LHCN-M2 (cell line): ENCODE results near the gene FAM193A. TPM values are rescaled to one million over a fixed set of nuclear protein-coding genes. Genes with fewer than 3 reads are reported as not detected.
"Not testable (repeated sequence)": the region's sequence is repeated elsewhere in the genome, so short reads cannot be mapped to it uniquely, and the experiment has no call there.

Experiments
- DNase-seq: peaks from one replicate; pipeline ENCODE4 v3.0.0-alpha.2; 2012; ENCODE audit warnings: low read depth
- total RNA-seq: library from RNA; depleted of rRNA; stranded (reverse); fragments of >200 nt; gene quantifications from 2 replicates; pipeline ENCODE4 v1.2.3, GENCODE V29; 2014

Gene FAM193A
- total RNA-seq, 1 experiment from 2014 or later: 14.9 TPM

- no peak for DNase-seq
These were observed 38.4 kb downstream of the FAM193A start for GRCh38 chr4:2574863-2575262.

GRCh38 chr4:2576290-2576689, 39.8 kb downstream of the FAM193A start:
- DNase-seq: no peak

- DNase-seq: no peak
These were observed 41.7 kb downstream of the FAM193A start for GRCh38 chr4:2578106-2578505.

GRCh38 chr4:2579910-2580309, 43.5 kb downstream of the FAM193A start:
- DNase-seq: no peak

- peak; percentile 10 for DNase-seq
These were observed 46.6 kb downstream of the FAM193A start for GRCh38 chr4:2583092-2583491.

GRCh38 chr4:2583517-2583916, 47.1 kb downstream of the FAM193A start:
- peak; percentile 31 for DNase-seq

- no peak for DNase-seq
These were observed 50.1 kb downstream of the FAM193A start for GRCh38 chr4:2586502-2586901.

GRCh38 chr4:2587213-2587823, 50.9 kb downstream of the FAM193A start:
- peak; percentile 20 for DNase-seq

GRCh38 chr4:2588259-2588658, 51.8 kb downstream of the FAM193A start:
- no peak for DNase-seq

GRCh38 chr4:2591189-2591588, 54.7 kb downstream of the FAM193A start:
- DNase-seq: no peak

GRCh38 chr4:2592014-2592413, 55.6 kb downstream of the FAM193A start:
- DNase-seq: not testable (repeated sequence)

GRCh38 chr4:2592572-2592971, 56.1 kb downstream of the FAM193A start:
- DNase-seq: no peak

- DNase-seq: no peak
These were observed 56.6 kb downstream of the FAM193A start for GRCh38 chr4:2593003-2593402.

- peak; percentile 18 for DNase-seq
These were observed 59.0 kb downstream of the FAM193A start for GRCh38 chr4:2595436-2595835.

GRCh38 chr4:2595952-2596552, 59.6 kb downstream of the FAM193A start:
- no peak for DNase-seq

- DNase-seq: no peak
These were observed 60.2 kb downstream of the FAM193A start for GRCh38 chr4:2596611-2597010.

GRCh38 chr4:2598511-2599303, 62.3 kb downstream of the FAM193A start:
- DNase-seq: no peak

- no peak for DNase-seq
These were observed 62.8 kb downstream of the FAM193A start for GRCh38 chr4:2599304-2599654.

GRCh38 chr4:2600878-2601277, 64.4 kb downstream of the FAM193A start:
- no peak for DNase-seq

- no peak for DNase-seq
These were observed 68.2 kb downstream of the FAM193A start for GRCh38 chr4:2604614-2605013.

- DNase-seq: no peak
These were observed 70.6 kb downstream of the FAM193A start for GRCh38 chr4:2606960-2607506.

- no peak for DNase-seq
These were observed 71.4 kb downstream of the FAM193A start for GRCh38 chr4:2607822-2608221.

GRCh38 chr4:2608291-2608690, 71.8 kb downstream of the FAM193A start:
- DNase-seq: no peak
